Measurements from ENCODE around the gene ZMYND8. TPM values are rescaled to one million over a fixed set of nuclear protein-coding genes. Genes with fewer than 3 reads are reported as not detected.
"Not testable (repeated sequence)": the region's sequence is repeated elsewhere in the genome, so short reads cannot be mapped to it uniquely, and the experiment has no call there.

Gene ZMYND8
- total RNA-seq, 1 donor from 2014 or later, result 23.1 TPM

DNA sequence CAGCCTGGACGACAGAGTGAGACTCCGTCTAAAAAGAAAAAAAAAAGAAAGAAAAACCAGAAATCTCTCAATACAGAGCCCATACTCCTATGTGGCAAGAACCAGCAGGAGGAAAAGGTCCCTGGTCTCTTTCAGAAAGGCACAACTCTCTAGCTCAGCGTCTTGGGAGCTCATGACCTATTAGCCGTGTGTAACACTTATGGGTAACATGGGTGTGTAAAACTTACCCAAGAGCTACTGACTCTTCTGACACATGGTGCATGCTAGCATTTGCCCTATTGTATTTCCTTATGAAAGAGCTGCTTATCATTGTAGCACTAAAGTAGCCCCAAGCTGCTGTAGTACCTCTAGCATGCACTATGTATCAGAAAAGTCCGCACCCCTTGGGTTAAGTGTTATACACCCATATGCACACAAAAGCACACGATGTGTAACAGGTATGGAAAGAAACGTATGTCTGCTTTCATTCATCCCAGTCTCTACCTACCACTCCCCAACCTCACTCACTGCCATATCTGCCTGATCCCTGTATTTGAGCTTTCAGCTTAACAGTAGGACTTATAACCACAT is 85.4 kb downstream of the ZMYND8 start:
- DNase-seq (ENCODE audit: low spot score), result no peak

GRCh38 chr20:47269309-47270165 is 87.0 kb downstream of the ZMYND8 start:
- no peak for DNase-seq (ENCODE audit: low spot score)

- no peak for DNase-seq (ENCODE audit: low spot score)
Measured at GRCh38 chr20:47267621-47268020, 88.9 kb downstream of the ZMYND8 start.

- DNase-seq (ENCODE audit: low spot score), result no peak
Measured at GRCh38 chr20:47266847-47267515, 89.5 kb downstream of the ZMYND8 start.

- no peak for DNase-seq (ENCODE audit: low spot score)
Measured at GRCh38 chr20:47265984-47266383, 90.5 kb downstream of the ZMYND8 start.

- DNase-seq (ENCODE audit: low spot score), result no peak
Measured at GRCh38 chr20:47265214-47265613, 91.3 kb downstream of the ZMYND8 start.

GRCh38 chr20:47264137-47264769 is 92.2 kb downstream of the ZMYND8 start:
- not testable (repeated sequence) for DNase-seq (ENCODE audit: low spot score)

- no peak for DNase-seq (ENCODE audit: low spot score)
Measured at GRCh38 chr20:47263465-47264084, 92.9 kb downstream of the ZMYND8 start.

DNA sequence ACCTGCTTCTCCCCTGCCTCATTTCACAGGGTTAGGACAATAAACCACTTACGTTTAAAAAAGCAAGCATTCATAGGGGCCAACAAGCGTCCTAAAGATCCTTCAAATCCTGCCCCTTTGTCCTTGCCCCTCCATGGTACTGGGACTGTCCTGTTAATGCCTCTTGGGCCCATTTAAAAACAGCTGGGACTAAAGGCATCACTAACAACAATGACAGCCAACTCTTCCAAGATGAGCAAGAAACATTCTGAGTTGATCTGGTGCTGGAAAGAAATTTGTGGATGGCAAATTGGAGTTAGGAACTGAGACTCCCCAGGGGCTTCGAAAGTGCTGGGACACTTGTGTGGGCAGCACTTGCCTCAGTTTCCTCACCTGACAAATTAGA is 93.4 kb downstream of the ZMYND8 start:
- DNase-seq (ENCODE audit: low spot score), result no peak

- DNase-seq (ENCODE audit: low spot score), result no peak
Measured at GRCh38 chr20:47262365-47263013, 94.0 kb downstream of the ZMYND8 start.

GRCh38 chr20:47262008-47262364 is 94.5 kb downstream of the ZMYND8 start:
- no peak for DNase-seq (ENCODE audit: low spot score)

DNA sequence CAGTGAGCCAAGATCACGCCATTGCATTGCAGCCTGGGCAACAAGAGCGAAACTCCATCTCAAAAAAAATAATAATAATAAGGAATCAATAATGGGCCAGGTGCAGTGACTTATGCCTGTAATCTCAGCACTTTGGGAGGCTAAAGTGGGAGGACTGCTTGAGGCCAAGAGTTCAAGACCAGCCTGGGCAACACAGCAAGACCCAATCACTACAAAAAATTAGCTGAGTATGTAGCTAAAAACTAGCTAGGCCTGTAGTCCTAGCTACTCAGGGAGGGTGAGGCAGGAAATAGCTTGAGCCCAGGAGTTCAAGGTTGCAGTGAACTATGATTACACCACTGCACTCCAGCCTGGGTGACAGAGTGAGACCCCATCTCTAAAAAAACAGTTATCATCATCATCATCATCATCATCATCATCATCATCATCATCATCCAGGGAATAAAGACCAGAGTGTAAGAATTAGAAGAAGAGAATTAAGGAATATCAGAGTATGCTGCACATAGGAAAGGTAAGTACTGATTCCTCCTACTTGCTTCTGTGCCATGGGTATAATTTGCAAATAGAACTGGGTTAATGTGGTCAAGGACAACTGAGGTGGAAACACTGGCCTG is 95.2 kb downstream of the ZMYND8 start:
- DNase-seq (ENCODE audit: low spot score), result not testable (repeated sequence)

GRCh38 chr20:47260540-47261126 is 95.9 kb downstream of the ZMYND8 start:
- not testable (repeated sequence) for DNase-seq (ENCODE audit: low spot score)

GRCh38 chr20:47258745-47259695 is 97.5 kb downstream of the ZMYND8 start:
- DNase-seq (ENCODE audit: low spot score), result no peak

DNA sequence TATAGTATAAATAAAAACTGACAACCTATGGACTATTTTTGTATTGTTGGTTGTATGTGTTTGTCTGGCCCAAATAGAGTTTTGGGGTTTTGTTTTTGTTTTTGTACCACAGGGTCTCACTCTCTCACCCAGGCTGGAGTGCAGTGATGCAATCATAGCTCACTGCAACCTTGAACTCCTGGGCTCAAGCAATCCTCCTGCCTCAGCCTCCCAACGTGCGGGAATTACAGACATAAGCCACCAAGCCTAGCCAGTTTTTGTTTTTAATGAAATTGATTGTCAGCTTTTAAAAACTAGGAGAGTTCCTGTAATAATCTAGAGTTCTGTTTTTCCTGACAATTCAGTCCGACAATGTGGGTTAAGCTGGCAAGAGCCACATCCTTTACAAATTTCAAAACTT is 98.7 kb downstream of the ZMYND8 start:
- DNase-seq (ENCODE audit: low spot score), result no peak

- no peak for DNase-seq (ENCODE audit: low spot score)
Measured at GRCh38 chr20:47257256-47257655, 99.2 kb downstream of the ZMYND8 start.

GRCh38 chr20:47256668-47257236 is 99.7 kb downstream of the ZMYND8 start:
- no peak for DNase-seq (ENCODE audit: low spot score)

GRCh38 chr20:47253872-47254271 is 102.6 kb downstream of the ZMYND8 start:
- DNase-seq (ENCODE audit: low spot score), result no peak

Data from mesenteric fat pad (tissue), 1 donor.